Measurements from ENCODE around the gene DACT2. TPM values are rescaled to one million over a fixed set of nuclear protein-coding genes. Genes with fewer than 3 reads are reported as not detected.

DACT2 gene
- total and polyA plus RNA-seq, 9 of the 15 experiments (the other 6 are each of a cell fraction or from before 2014, with no cell fraction given): not detected

GRCh38 chr6:168272415-168273325 lies 46.9 kb downstream of the DACT2 start (continued):
- TF ChIP-seq ZNF507 (tag; conservative IDR thresholded peaks at IDR 0.05) (no peak), HDAC2 (IDR thresholded peaks at IDR 0.05) (no peak), BCOR (IDR thresholded peaks at IDR 0.05) (no peak), CUX1 (CRISPR knock-in tag; IDR thresholded peaks at IDR 0.05) (no peak), TAL1 (IDR thresholded peaks at IDR 0.05) (peak; percentile 21; the same call in 1 of the 2 replicates), HNRNPLL (IDR thresholded peaks at IDR 0.05; ENCODE audit: low read depth, low read length, poor library complexity, severe bottlenecking) (no peak), DIDO1 (tag; IDR thresholded peaks at IDR 0.05; ENCODE audit: low read depth) (no peak), FOSL1 (tag; conservative IDR thresholded peaks at IDR 0.05) (no peak), ZNF77 (CRISPR knock-in tag; IDR thresholded peaks at IDR 0.05) (no peak), NFE2L1 (tag; IDR thresholded peaks at IDR 0.05; ENCODE audit: borderline replicate concordance, low read depth) (no peak), TEAD2 (tag; IDR thresholded peaks at IDR 0.05) (no peak), CXXC5 (CRISPR knock-in tag; IDR thresholded peaks at IDR 0.05) (peak; percentile 35), HMGN3 (IDR thresholded peaks at IDR 0.05; ENCODE audit: borderline replicate concordance, extremely low read depth, insufficient read length, low read depth, low read length) (no peak), HMGXB4 (CRISPR knock-in tag; IDR thresholded peaks at IDR 0.05) (no peak), ZNF778 (CRISPR knock-in tag; IDR thresholded peaks at IDR 0.05) (no peak), MECOM (CRISPR knock-in tag; IDR thresholded peaks at IDR 0.05) (no peak), ATF1 (CRISPR knock-in tag; IDR thresholded peaks at IDR 0.05) (no peak), ATF1 (tag; IDR thresholded peaks at IDR 0.05) (peak; percentile 37; the same call in 1 of the 2 replicates), HOXB6 (CRISPR knock-in tag; IDR thresholded peaks at IDR 0.05; ENCODE audit: borderline replicate concordance) (no peak), ZKSCAN3 (CRISPR knock-in tag; IDR thresholded peaks at IDR 0.05) (no peak), NR0B1 (IDR thresholded peaks at IDR 0.05; ENCODE audit: partially characterized antibody) (no peak)
